ENCODE measurements around the gene HIP1R. TPM values are rescaled to one million over a fixed set of nuclear protein-coding genes. Genes with fewer than 3 reads are reported as not detected.

Gene HIP1R
- total and polyA plus RNA-seq, 2 of the 8 experiments (the other 6 are each of a cell fraction or from before 2014, with no cell fraction given): 11.2 to 14.5 TPM

GRCh38 chr12:122865268-122866231 lies 30.3 kb downstream of the HIP1R start:
- H3K27ac ChIP-seq (ENCODE audit: low read depth, low read length): no peak overlapping the region
- 87% methylated on average over 41 of the region's 43 CpGs; no CpG with 5 or more reads in 1 of the 2 experiments for WGBS, 2 experiments (ENCODE audit: extremely low coverage in 1 of 2, insufficient coverage in 1 of 2, insufficient read length in 1 of 2, insufficient replicate concordance in 2 of 2, low coverage in 1 of 2, low lambda C conversion rate in 2 of 2, missing lambda C conversion rate in 1 of 2)
- no peak overlapping the region for H4K8ac ChIP-seq (ENCODE audit: extremely low read depth, insufficient read depth, low read length)
- H3K4me3 ChIP-seq (ENCODE audit: extremely low read depth in 1 of 4, insufficient read depth in 2 of 4, low read depth in 3 of 4, low read length in 4 of 4): no peak overlapping the region
- peaks cover 0 to 19% (median 7%) of the 10 kb centered on the region in 4 experiments; a peak in 5 of 8 replicates for H3K36me3 ChIP-seq (ENCODE audit: control insufficient read depth in 2 of 4, insufficient read depth in 4 of 4, low read length in 3 of 4)
- H2BK120ac ChIP-seq (replicated peaks; ENCODE audit: low read depth, low read length): no peak overlapping the region
- no peak for DNase-seq (ENCODE audit: low read depth in 1 of 2, low spot score in 2 of 2)
- POLR2A ChIA-PET (ENCODE audit: partially characterized antibody): interaction anchor here (0.7 to 1.4 kb wide), 2 partner anchors 29 to 34 kb away, joined by 3 to 4 read pairs; no protein-coding TSS in a partner anchor
- no peaks in the 10 kb centered on the region for H3K4me1 ChIP-seq (replicated peaks in 1 of 4; ENCODE audit: control insufficient read depth in 3 of 4, insufficient read depth in 4 of 4, low read length in 3 of 4)
- no peak overlapping the region for H2BK15ac ChIP-seq (ENCODE audit: low read length)
- H2BK20ac ChIP-seq (ENCODE audit: low read length): no peak overlapping the region
- no peak overlapping the region for H3K9ac ChIP-seq (replicated peaks in 1 of 4; ENCODE audit: extremely low read depth in 1 of 4, low read depth in 3 of 4, low read length in 3 of 4)
- H2AFZ ChIP-seq (ENCODE audit: low read length): no peak overlapping the region
- peaks cover 16 to 34% (median 29%) of the 10 kb centered on the region in 4 experiments for H3K27me3 ChIP-seq (replicated peaks in 1 of 4; ENCODE audit: control insufficient read depth in 3 of 4, extremely low read depth in 1 of 4, insufficient read depth in 3 of 4, low read length in 3 of 4)
- H4K5ac ChIP-seq (ENCODE audit: insufficient read length, low read depth, low read length): no peak overlapping the region
- peaks cover 30 to 47% of the 10 kb centered on the region in 2 experiments for H4K20me1 ChIP-seq (replicated peaks in 1 of 2; ENCODE audit: control insufficient read depth in 1 of 2, insufficient read depth in 2 of 2, low read length in 2 of 2)
- CTCF ChIA-PET (ENCODE audit: partially characterized antibody): interaction anchor here (0.7 to 20.1 kb wide), 15 partner anchors 8 to 210 kb away, joined by 3 to 473 read pairs (median 3); partner anchors contain the start of genes OGFOD2 and VPS37B
- no peak overlapping the region for H2BK12ac ChIP-seq (ENCODE audit: low read depth, low read length)
- no peak overlapping the region for H3K14ac ChIP-seq (ENCODE audit: insufficient read length)
- H3K4ac ChIP-seq (replicated peaks; ENCODE audit: insufficient read length, low read depth, low read length): no peak overlapping the region
- no peak overlapping the region for H3K23ac ChIP-seq (ENCODE audit: insufficient read length)
- H3K79me1 ChIP-seq (ENCODE audit: low read depth, low read length): no peaks in the 10 kb centered on the region
- no peak overlapping the region for H2BK5ac ChIP-seq (ENCODE audit: low read depth, low read length)
- H2AK5ac ChIP-seq (ENCODE audit: low read depth, low read length): no peak overlapping the region
- no peak overlapping the region for H4K91ac ChIP-seq (replicated peaks; ENCODE audit: insufficient read length, low read length)
- H3K56ac ChIP-seq (replicated peaks; ENCODE audit: insufficient read length, low read depth, low read length): no peak overlapping the region
- FAIRE-seq: no peak
- H3K18ac ChIP-seq (ENCODE audit: extremely low read depth, low read length): no peak overlapping the region
- H3K23me2 ChIP-seq (ENCODE audit: low read depth, low read length): no peaks in the 10 kb centered on the region
- H3K9me3 ChIP-seq (ENCODE audit: insufficient read depth in 2 of 2, low read depth in 1 of 2, low read length in 1 of 2): no peaks in the 10 kb centered on the region
- no peaks in the 10 kb centered on the region for H3K79me2 ChIP-seq (ENCODE audit: control insufficient read depth in 1 of 2, insufficient read depth in 2 of 2, low read length in 2 of 2)
- no peak overlapping the region for H3K4me2 ChIP-seq (ENCODE audit: insufficient read depth in 1 of 2, low read depth in 2 of 2, low read length in 2 of 2)
- TF ChIP-seq RAD21 (IDR thresholded peaks at IDR 0.05 in 1 of 2, conservative IDR thresholded peaks at IDR 0.05 in 1 of 2; ENCODE audit: low read depth in 2 of 2, low read length in 2 of 2): peak; percentile 9 to 11; a peak in 2 of 4 replicates
- TF ChIP-seq MAFK (IDR thresholded peaks at IDR 0.05; ENCODE audit: low read depth, low read length): no peak
- no peak for TF ChIP-seq TEAD4 (IDR thresholded peaks at IDR 0.05; ENCODE audit: low read depth, low read length)
- TF ChIP-seq TAF1 (IDR thresholded peaks at IDR 0.05; ENCODE audit: low read depth, low read length): no peak
- peak; percentile 17 to 42 (median 42); a peak in 3 of 4 replicates for TF ChIP-seq CTCF (IDR thresholded peaks at IDR 0.05; ENCODE audit: control extremely low read depth in 1 of 3, insufficient read depth in 1 of 3, low read depth in 1 of 3, low read length in 3 of 3)
- no peak for TF ChIP-seq TAF7 (optimal IDR thresholded peaks at IDR 0.05; ENCODE audit: borderline replicate concordance, low read depth, low read length)
